Limb (tissue), 2 donors: ENCODE results near the gene PTPN7.

ENCODE experiments used
- DNase-seq, 2 donors: peaks; one replicate each; pipeline ENCODE4 v3.0.0-alpha.2; 2016; ENCODE audit errors: extremely low spot score in 2 of 2

Gene PTPN7

DNA sequence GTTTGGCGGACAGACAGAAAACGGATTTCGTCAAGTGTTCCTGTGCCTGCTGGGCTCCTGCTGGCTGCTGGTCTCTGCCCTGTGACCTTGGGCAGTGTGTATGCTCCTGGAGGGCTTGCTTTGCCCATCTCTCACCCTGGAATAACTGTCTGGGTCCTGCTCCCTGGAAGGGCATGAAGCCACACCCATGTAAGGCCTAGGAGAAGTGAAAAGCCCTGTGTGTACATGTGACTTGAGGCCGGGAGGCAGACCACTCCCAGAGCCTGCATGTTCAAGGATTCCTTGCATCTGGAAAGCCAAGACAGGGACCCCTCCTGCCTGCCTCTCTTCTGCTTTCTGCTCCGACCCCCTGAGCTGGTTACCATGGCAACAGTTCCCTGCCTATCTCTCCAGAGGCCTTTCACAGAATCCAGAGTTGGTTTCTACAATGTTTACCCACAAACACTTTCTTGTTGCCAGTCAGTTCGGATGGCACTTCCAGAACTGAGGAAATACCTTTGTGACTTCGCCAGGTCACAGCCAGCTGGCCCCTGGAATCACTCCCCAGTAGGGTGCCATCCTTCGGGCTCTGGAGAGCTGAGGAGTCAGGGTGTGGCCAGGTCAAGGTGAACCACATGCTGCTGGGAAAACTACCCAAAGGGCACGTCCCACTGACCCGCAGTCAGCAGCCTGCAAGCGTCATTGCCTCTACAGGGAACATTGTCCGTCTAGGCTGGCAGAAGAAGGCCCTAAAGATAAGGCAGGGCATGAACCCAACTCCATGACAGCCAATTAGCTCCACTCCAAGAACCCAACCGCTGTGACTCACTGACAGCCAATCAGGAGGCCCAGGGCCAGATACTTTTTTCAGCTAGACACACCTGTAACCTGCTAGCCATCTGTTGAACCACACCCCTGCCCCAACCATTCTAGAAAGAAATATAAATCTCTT lies 52.3 kb downstream of the PTPN7 start:
- peak in 1 of 2 donors; percentile 40 for DNase-seq

DNA sequence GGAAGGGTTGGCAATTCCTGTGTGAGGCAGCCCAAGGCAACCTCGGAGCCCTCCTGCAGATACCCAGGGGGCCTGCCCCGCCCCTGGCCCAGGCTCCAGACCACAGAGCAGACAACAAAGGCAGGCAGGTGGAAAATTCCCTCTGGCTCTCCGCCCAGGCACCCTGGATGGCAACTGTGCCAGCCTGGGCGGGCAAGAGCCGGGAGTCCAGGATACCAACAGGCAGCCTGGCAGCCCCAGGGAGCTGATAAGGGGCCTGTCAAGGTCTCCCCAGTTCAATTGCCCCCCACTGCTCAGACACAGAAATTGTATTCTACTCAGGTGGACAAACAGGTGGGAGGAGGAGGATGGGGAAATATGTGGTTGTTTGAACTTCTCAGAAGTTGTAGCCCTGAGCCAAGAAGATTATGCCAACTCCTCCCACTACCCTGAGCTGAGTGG lies 53.1 kb downstream of the PTPN7 start:
- DNase-seq: no peak

DNA sequence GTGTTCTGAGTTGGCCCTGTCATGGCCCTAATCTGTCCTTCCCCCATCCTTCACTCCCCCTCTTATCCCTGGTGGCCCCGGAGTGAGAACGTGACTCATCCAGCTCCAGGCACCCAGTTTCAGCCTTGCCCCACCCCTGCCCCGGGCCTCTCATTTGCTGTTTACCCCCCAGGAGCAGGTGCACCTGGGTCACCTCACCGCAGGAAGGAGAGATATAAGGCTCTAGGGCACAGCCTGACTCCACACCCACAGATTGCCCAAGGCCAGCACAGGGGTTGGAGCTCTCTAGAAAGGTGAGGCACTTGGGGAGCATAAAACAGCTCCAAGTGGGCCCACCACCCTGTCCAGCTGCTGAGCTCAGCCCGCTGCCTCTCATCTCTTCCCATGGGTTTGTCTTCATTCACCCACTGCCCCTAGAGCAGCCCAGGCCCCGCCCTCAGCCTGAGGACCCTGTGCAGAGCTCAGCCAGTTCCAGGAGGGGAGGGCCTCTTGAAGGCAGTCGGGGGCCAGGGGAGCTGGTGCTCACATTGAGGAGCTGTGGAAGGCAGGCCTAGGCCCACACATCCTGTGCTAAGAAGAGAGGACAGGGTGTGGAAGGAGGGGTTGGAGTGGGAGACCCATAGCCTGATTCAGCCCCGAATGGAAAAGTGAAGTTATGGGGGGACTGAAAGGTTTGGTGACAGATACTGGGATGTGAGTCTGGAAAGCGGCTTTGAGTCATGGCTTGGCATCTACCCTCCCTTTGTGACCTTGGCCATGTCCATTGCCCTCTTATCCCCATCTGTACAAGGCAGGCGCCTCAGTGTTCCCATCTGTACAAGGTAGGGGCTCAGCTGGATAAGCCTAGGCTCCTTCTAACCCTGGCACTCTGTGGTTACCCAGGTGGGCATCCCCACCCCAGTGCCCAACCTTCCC lies 53.8 kb downstream of the PTPN7 start:
- DNase-seq: no peak

DNA sequence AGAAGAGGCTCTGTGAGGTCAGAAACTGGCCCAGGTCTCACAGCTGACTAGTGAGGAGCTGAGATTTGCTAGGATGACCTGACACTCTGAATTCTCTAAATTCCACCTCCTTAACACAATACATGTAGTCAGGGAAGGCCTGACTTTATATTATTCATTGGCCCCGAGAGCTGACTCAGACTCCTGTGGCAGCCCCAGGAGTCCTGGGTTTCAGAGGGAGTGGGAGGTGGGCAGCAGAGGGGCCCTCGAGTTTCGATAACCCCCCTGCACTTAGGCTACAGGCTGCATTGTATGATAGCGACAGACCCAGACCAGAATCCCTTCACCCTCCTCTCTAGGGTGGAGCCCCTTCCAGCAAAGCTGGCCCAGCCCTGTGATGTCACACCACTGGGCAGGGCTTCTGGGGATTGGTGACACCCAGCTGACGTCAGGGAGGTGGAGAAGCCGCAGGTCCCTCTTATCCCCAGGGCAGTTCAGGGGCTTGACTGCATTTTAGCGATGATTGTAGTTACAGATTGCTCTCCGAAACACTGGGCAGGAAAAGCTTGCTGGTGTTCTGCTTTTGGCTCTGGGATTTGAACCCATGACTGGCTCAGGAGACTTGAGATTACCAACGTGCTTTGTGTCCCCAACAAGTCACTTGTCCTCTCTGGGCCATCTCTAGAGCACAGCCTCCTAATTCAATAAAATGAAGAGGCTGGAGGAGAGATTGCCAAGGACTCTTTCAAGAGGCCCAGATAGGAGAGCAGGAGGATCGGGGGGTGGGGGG lies 54.6 kb downstream of the PTPN7 start:
- no peak for DNase-seq

DNA sequence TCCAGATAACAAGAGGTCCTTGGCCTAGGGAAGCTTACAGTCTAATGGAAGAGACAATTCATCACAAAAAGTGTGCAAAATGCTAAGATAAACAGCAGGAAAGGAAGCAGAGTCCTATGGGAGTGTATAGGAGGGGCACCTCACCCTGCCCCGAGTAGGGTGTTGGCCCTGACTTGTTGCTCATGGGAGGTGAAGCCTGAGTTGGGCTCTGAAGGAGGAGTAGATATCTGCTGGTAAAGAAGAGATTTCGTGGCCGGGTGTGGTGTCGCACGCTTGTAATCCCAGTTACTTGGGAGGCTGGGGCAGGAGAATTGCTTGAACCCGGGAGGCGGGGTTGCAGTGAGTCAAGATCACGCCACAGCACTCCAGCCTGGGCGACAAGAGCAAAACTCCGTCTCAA lies 56.3 kb downstream of the PTPN7 start:
- DNase-seq: no peak

DNA sequence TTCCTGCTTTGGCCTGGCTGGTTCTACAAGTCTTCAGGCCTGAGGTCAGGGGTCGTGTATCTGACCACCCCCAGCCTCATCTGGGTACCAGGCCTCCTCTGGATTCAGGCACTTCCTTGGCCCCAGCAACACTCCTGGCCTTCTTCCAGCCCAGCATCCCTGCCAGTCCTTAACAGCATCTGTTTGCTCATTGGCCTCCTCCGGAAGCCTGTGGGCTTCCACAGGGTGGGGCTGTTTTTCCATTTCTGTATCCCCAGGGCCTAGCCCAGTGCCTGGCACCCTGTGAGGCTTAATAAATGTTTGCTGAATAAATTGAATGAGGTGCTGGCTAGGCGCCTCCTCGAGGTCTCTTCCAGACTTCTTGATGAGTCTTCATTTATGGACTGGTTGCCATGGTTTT lies 59.2 kb downstream of the PTPN7 start:
- no peak for DNase-seq
